ENCODE measurements around the gene FAM24B.

Gene FAM24B

GRCh38 chr10:122849900-122850605 lies 29.3 kb downstream of the FAM24B start:
- Mint-ChIP-seq H3K36me3 (peaks cover 31% of the 10 kb centered on the region), H3K27ac (no peak overlapping the region), H3K4me1 (peaks cover 26% of the 10 kb centered on the region), H3K4me3 (no peak overlapping the region), H3K9me3 (no peaks in the 10 kb centered on the region), H3K27me3 (no peaks in the 10 kb centered on the region)
- CTCF ChIA-PET: no interaction called here
- no peak for DNase-seq

- H3K9me3 Mint-ChIP-seq: no peaks in the 10 kb centered on the region
- no peak for DNase-seq
- no peaks in the 10 kb centered on the region for H3K27me3 Mint-ChIP-seq
- H3K4me1 Mint-ChIP-seq: peaks cover 18% of the 10 kb centered on the region
- H3K27ac Mint-ChIP-seq: no peak overlapping the region
- peaks cover 29% of the 10 kb centered on the region for H3K36me3 Mint-ChIP-seq
- no peak overlapping the region for H3K4me3 Mint-ChIP-seq
- CTCF ChIA-PET: no interaction called here
These were observed 30.3 kb downstream of the FAM24B start for GRCh38 chr10:122849090-122849489.

- Mint-ChIP-seq H3K9me3 (no peaks in the 10 kb centered on the region), H3K36me3 (peaks cover 28% of the 10 kb centered on the region), H3K27ac (no peak overlapping the region)
These were observed 31.4 kb downstream of the FAM24B start for GRCh38 chr10:122847782-122848604.

GRCh38 chr10:122845783-122846332 lies 33.5 kb downstream of the FAM24B start, which contains the start of gene CUZD1:
Gene CUZD1, minus strand, starts transcription at chr10:122845857. Its CDS starts 14 bp downstream, at chr10:122845843.
- CTCF ChIA-PET: no interaction called here
- Mint-ChIP-seq H3K4me3 (no peak within 1 kb of the TSS), H3K36me3 (peaks cover 22% of the 10 kb centered on the region), H3K27ac (peak within 1 kb of the TSS; percentile 17), H3K9me3 (no peaks in the 10 kb centered on the region), H3K27me3 (no peaks in the 10 kb centered on the region), H3K4me1 (peaks cover 6% of the 10 kb centered on the region)
- DNase-seq: no peak

More at GRCh38 chr10:122847782-122848604, 31.4 kb downstream of the FAM24B start:
- Mint-ChIP-seq H3K4me1 (peaks cover 10% of the 10 kb centered on the region), H3K27me3 (no peaks in the 10 kb centered on the region), H3K4me3 (no peak overlapping the region)
- DNase-seq: no peak
- CTCF ChIA-PET: no interaction called here

GRCh38 chr10:122844146-122844545 lies 35.2 kb downstream of the FAM24B start:
- Mint-ChIP-seq H3K27ac (no peak overlapping the region), H3K9me3 (no peaks in the 10 kb centered on the region), H3K27me3 (no peaks in the 10 kb centered on the region), H3K36me3 (peaks cover 29% of the 10 kb centered on the region), H3K4me3 (no peak overlapping the region), H3K4me1 (peaks cover 6% of the 10 kb centered on the region)
- CTCF ChIA-PET: no interaction called here
- DNase-seq: no peak

GRCh38 chr10:122841569-122841968 lies 37.8 kb downstream of the FAM24B start:
- Mint-ChIP-seq H3K4me3 (no peak overlapping the region), H3K27ac (no peak overlapping the region), H3K27me3 (no peaks in the 10 kb centered on the region), H3K36me3 (peaks cover 27% of the 10 kb centered on the region), H3K9me3 (no peaks in the 10 kb centered on the region), H3K4me1 (no peaks in the 10 kb centered on the region)
- CTCF ChIA-PET: no interaction called here
- DNase-seq: no peak

GRCh38 chr10:122839505-122839904 lies 39.9 kb downstream of the FAM24B start:
- Mint-ChIP-seq H3K27me3 (no peaks in the 10 kb centered on the region), H3K9me3 (no peaks in the 10 kb centered on the region), H3K36me3 (peaks cover 21% of the 10 kb centered on the region), H3K4me1 (no peaks in the 10 kb centered on the region), H3K27ac (no peak overlapping the region), H3K4me3 (no peak overlapping the region)
- no peak for DNase-seq
- CTCF ChIA-PET: no interaction called here

GRCh38 chr10:122838880-122839279 lies 40.5 kb downstream of the FAM24B start:
- Mint-ChIP-seq H3K27me3 (no peaks in the 10 kb centered on the region), H3K27ac (no peak overlapping the region), H3K9me3 (no peaks in the 10 kb centered on the region), H3K36me3 (peaks cover 21% of the 10 kb centered on the region), H3K4me3 (no peak overlapping the region), H3K4me1 (no peaks in the 10 kb centered on the region)
- DNase-seq: no peak
- CTCF ChIA-PET: no interaction called here

- no peak overlapping the region for H3K27ac Mint-ChIP-seq
- peaks cover 26% of the 10 kb centered on the region for H3K36me3 Mint-ChIP-seq
- no peaks in the 10 kb centered on the region for H3K9me3 Mint-ChIP-seq
- no peak overlapping the region for H3K4me3 Mint-ChIP-seq
- CTCF ChIA-PET: interaction anchor here (0.7 kb wide), 1 partner anchor 101 kb away, joined by 3 read pairs; no protein-coding TSS in a partner anchor
- no peaks in the 10 kb centered on the region for H3K4me1 Mint-ChIP-seq
- H3K27me3 Mint-ChIP-seq: no peaks in the 10 kb centered on the region
- DNase-seq: no peak
These were observed 43.5 kb downstream of the FAM24B start for GRCh38 chr10:122835908-122836307.

GRCh38 chr10:122830965-122831353 lies 48.4 kb downstream of the FAM24B start:
- H3K27me3 Mint-ChIP-seq: peaks cover 15% of the 10 kb centered on the region
- CTCF ChIA-PET: no interaction called here
- DNase-seq: no peak
- H3K4me1 Mint-ChIP-seq: no peaks in the 10 kb centered on the region
- H3K9me3 Mint-ChIP-seq: no peaks in the 10 kb centered on the region
- no peak overlapping the region for H3K27ac Mint-ChIP-seq
- peaks cover 13% of the 10 kb centered on the region for H3K36me3 Mint-ChIP-seq
- H3K4me3 Mint-ChIP-seq: no peak overlapping the region

GRCh38 chr10:122830273-122830964 lies 49.0 kb downstream of the FAM24B start:
- peaks cover 16% of the 10 kb centered on the region for H3K27me3 Mint-ChIP-seq

GRCh38 chr10:122829454-122829853 lies 49.9 kb downstream of the FAM24B start:
- no peak overlapping the region for H3K27ac Mint-ChIP-seq
- DNase-seq: no peak
- CTCF ChIA-PET: no interaction called here
- H3K36me3 Mint-ChIP-seq: peaks cover 10% of the 10 kb centered on the region
- no peaks in the 10 kb centered on the region for H3K4me1 Mint-ChIP-seq
- no peaks in the 10 kb centered on the region for H3K9me3 Mint-ChIP-seq
- H3K27me3 Mint-ChIP-seq: peaks cover 16% of the 10 kb centered on the region
- H3K4me3 Mint-ChIP-seq: no peak overlapping the region

More at GRCh38 chr10:122830273-122830964, 49.0 kb downstream of the FAM24B start:
- H3K4me1 Mint-ChIP-seq: no peaks in the 10 kb centered on the region
- H3K9me3 Mint-ChIP-seq: no peaks in the 10 kb centered on the region
- no peak overlapping the region for H3K4me3 Mint-ChIP-seq
- no peak for DNase-seq
- peaks cover 10% of the 10 kb centered on the region for H3K36me3 Mint-ChIP-seq
- no peak overlapping the region for H3K27ac Mint-ChIP-seq
- CTCF ChIA-PET: no interaction called here

GRCh38 chr10:122828716-122829255 lies 50.6 kb downstream of the FAM24B start:
- Mint-ChIP-seq H3K27me3 (peaks cover 20% of the 10 kb centered on the region), H3K36me3 (peaks cover 10% of the 10 kb centered on the region), H3K27ac (no peak overlapping the region), H3K4me1 (no peaks in the 10 kb centered on the region), H3K9me3 (no peaks in the 10 kb centered on the region), H3K4me3 (no peak overlapping the region)
- CTCF ChIA-PET: no interaction called here
- DNase-seq: no peak

- no peak overlapping the region for H3K4me3 Mint-ChIP-seq
- peaks cover 34% of the 10 kb centered on the region for H3K27me3 Mint-ChIP-seq
- DNase-seq: no peak
- H3K9me3 Mint-ChIP-seq: no peaks in the 10 kb centered on the region
- no peak overlapping the region for H3K27ac Mint-ChIP-seq
- peaks cover 10% of the 10 kb centered on the region for H3K36me3 Mint-ChIP-seq
- CTCF ChIA-PET: no interaction called here
- H3K4me1 Mint-ChIP-seq: no peaks in the 10 kb centered on the region
These were observed 52.1 kb downstream of the FAM24B start for GRCh38 chr10:122827302-122827701.
